CD14-positive monocyte (primary cell): Measurements from ENCODE around the gene SLC26A9. TPM values are rescaled to one million over a fixed set of nuclear protein-coding genes. Genes with fewer than 3 reads are reported as not detected.

Experiments used
- DNase-seq, 3 donors: peaks; one replicate each; pipeline ENCODE4 v3.0.0-alpha.2; 2011 to 2022
- H2AFZ ChIP-seq: 2 replicates; pipeline ENCODE4 v1.6.0; 2012; ENCODE audit warnings: mild to moderate bottlenecking, low read depth, low read length, inconsistent platforms; ENCODE audit not compliant: insufficient read depth, poor library complexity, severe bottlenecking
- H3K27ac ChIP-seq, 2 donors: 1 replicate in 1 of 2; 2 replicates in 1 of 2; pipeline ENCODE4 v1.5.1; 2012 to 2013; ENCODE audit warnings: low read length in 2 of 2, control low read depth in 1 of 2, inconsistent platforms in 1 of 2, low read depth in 1 of 2, mild to moderate bottlenecking in 1 of 2
- H3K27me3 ChIP-seq, 2 donors: one replicate each; pipeline versions ENCODE4 v1.6.0 to v1.6.1; 2011 to 2013; ENCODE audit warnings: low read length in 2 of 2; ENCODE audit not compliant: control insufficient read depth in 2 of 2, insufficient read depth in 2 of 2
- H3K36me3 ChIP-seq, 2 donors: replicated peaks in 1 of 2; 1 replicate in 1 of 2; 2 replicates in 1 of 2; pipeline versions ENCODE4 v1.5.1 to v1.6.1; 2012 to 2013; ENCODE audit warnings: low read length in 2 of 2, control low read depth in 1 of 2, inconsistent platforms in 1 of 2, mild to moderate bottlenecking in 1 of 2; ENCODE audit not compliant: insufficient read depth in 2 of 2, control insufficient read depth in 1 of 2
- H3K4me1 ChIP-seq, 2 donors: 1 replicate in 1 of 2; 2 replicates in 1 of 2; pipeline versions ENCODE4 v1.5.1 to v1.6.1; 2012 to 2013; ENCODE audit warnings: low read length in 2 of 2, control low read depth in 1 of 2, inconsistent platforms in 1 of 2, mild to moderate bottlenecking in 1 of 2, moderate library complexity in 1 of 2; ENCODE audit not compliant: insufficient read depth in 2 of 2, control insufficient read depth in 1 of 2
- H3K4me2 ChIP-seq: replicated peaks from 2 replicates; pipeline ENCODE3; 2012; ENCODE audit warnings: low read length, moderate library complexity, mild to moderate bottlenecking; ENCODE audit not compliant: poor library complexity, severe bottlenecking; ENCODE audit errors: extremely low read depth
- H3K4me3 ChIP-seq, 3 experiments: fragments of 200-600 bp in 1 of 3; sonication (generic) in 1 of 3; replicated peaks in 1 of 3; 1 replicate in 2 of 3; 2 replicates in 1 of 3; pipeline ENCODE4 v1.5.1; 2011 to 2013; ENCODE audit warnings: low read length in 3 of 3, mild to moderate bottlenecking in 3 of 3, control low read depth in 2 of 3, low read depth in 2 of 3, inconsistent platforms in 1 of 3, moderate library complexity in 1 of 3
- H3K79me2 ChIP-seq: 2 replicates; pipeline ENCODE4 v1.6.0; 2012; ENCODE audit warnings: mild to moderate bottlenecking, control low read depth, inconsistent platforms, low read length, moderate library complexity; ENCODE audit not compliant: insufficient read depth
- H3K9ac ChIP-seq: 2 replicates; pipeline ENCODE4 v1.6.0; 2017; ENCODE audit warnings: low read length, mild to moderate bottlenecking; ENCODE audit not compliant: insufficient read depth, poor library complexity, severe bottlenecking
- H3K9me3 ChIP-seq, 2 donors: replicated peaks in 1 of 2; 1 replicate in 1 of 2; 2 replicates in 1 of 2; pipeline versions ENCODE4 v1.5.1 to v1.6.1; 2012 to 2013; ENCODE audit warnings: low read length in 2 of 2, control low read depth in 1 of 2; ENCODE audit not compliant: control insufficient read depth in 1 of 2, insufficient read depth in 1 of 2
- H4K20me1 ChIP-seq: 2 replicates; pipeline ENCODE4 v1.6.0; 2012; ENCODE audit warnings: mild to moderate bottlenecking, low read length, control low read depth, moderate library complexity; ENCODE audit not compliant: insufficient read depth
- H3K27ac Mint-ChIP-seq, 7 donors: one replicate each; pipeline ENCODE4 v1.8.0; 2020; ENCODE audit warnings: mild to moderate bottlenecking in 7 of 7, mixed read lengths in 7 of 7, moderate library complexity in 6 of 7, inconsistent platforms in 2 of 7
- H3K27me3 Mint-ChIP-seq, 3 donors: one replicate each; pipeline ENCODE4 v1.8.0; 2021 to 2022; ENCODE audit warnings: low read depth in 3 of 3, mild to moderate bottlenecking in 3 of 3, mixed read lengths in 3 of 3, moderate library complexity in 3 of 3, inconsistent platforms in 1 of 3
- H3K36me3 Mint-ChIP-seq, 2 donors: one replicate each; pipeline ENCODE4 v1.8.0; 2020; ENCODE audit warnings: mixed read lengths in 2 of 2, inconsistent platforms in 1 of 2, mild to moderate bottlenecking in 1 of 2
- H3K4me1 Mint-ChIP-seq: one replicate; pipeline ENCODE4 v1.8.0; 2020; ENCODE audit warnings: mild to moderate bottlenecking, mixed read lengths
- H3K4me3 Mint-ChIP-seq, 2 donors: one replicate each; pipeline ENCODE4 v1.8.0; 2020; ENCODE audit warnings: mild to moderate bottlenecking in 2 of 2, mixed read lengths in 2 of 2, moderate library complexity in 1 of 2
- H3K9me3 Mint-ChIP-seq, 7 donors: one replicate each; pipeline ENCODE4 v1.8.0; 2020 to 2022; ENCODE audit warnings: mixed read lengths in 7 of 7, mild to moderate bottlenecking in 6 of 7, moderate library complexity in 6 of 7, inconsistent platforms in 2 of 7
- CTCF ChIP-seq: fragments of 200-600 bp; IDR thresholded peaks from one replicate; pipeline ENCODE4 v1.8.0; 2022; ENCODE audit warnings: antibody characterized with exemption, mild to moderate bottlenecking
- WGBS: methylation state at CpG from one replicate; pipeline ENCODE4 v1.1.5; 2013; ENCODE audit warnings: missing lambda C conversion rate; ENCODE audit not compliant: insufficient coverage; 5-methylcytosine and 5-hydroxymethylcytosine counted together
- intact Hi-C, 2 donors: fragments of 100-400 bp; cut with micrococcal nuclease; formaldehyde crosslinking; loops; one replicate each; pipeline versions ENCODE4 v1.15.0 to v1.15.1; 2023
- polyA plus RNA-seq, 3 donors: library from polyadenylated mRNA; depleted of rRNA in 1 of 3; unstranded in 2 of 3; stranded (reverse) in 1 of 3; fragments of 300-500 nt in 2 of 3; fragments of >200 nt in 1 of 3; fragmentation: Illumina TruSeq in 2 of 3; gene quantifications; 1 replicate in 2 of 3; 2 replicates in 1 of 3; pipeline ENCODE4 v1.2.3, GENCODE V29; 2012 to 2021

The SLC26A9 gene
- polyA plus RNA-seq, 3 donors: 0.04 TPM; not detected in 2

- H3K36me3 Mint-ChIP-seq: no peaks in the 10 kb centered on the region
- H3K4me1 Mint-ChIP-seq: peaks cover 9% of the 10 kb centered on the region
- intact Hi-C loops: no loop called here
- TF ChIP-seq CTCF: no peak
- H3K4me3 Mint-ChIP-seq: no peak overlapping the region
- H3K9me3 Mint-ChIP-seq: peaks cover 0 to 3% (median 0%) of the 10 kb centered on the region in 7 donors
- Histone ChIP-seq H3K9ac (no peak overlapping the region), H2AFZ (no peak overlapping the region), H3K4me2 (no peak overlapping the region), H3K79me2 (no peaks in the 10 kb centered on the region), H3K9me3 (no peaks in the 10 kb centered on the region), H3K4me3 (no peak overlapping the region), H3K27me3 (peaks cover 0 to 2% of the 10 kb centered on the region in 2 donors), H4K20me1 (no peaks in the 10 kb centered on the region), H3K27ac (no peak overlapping the region), H3K4me1 (peaks cover 0 to 29% of the 10 kb centered on the region in 2 donors), H3K36me3 (no peaks in the 10 kb centered on the region)
- DNase-seq: no peak
- WGBS: no CpG with 5 or more reads among the region's 5 CpGs
- H3K27me3 Mint-ChIP-seq: peaks cover 11 to 39% (median 15%) of the 10 kb centered on the region in 3 donors
- peak overlapping the region in 1 of 7 donors; percentile 50 for H3K27ac Mint-ChIP-seq
Observed at GRCh38 chr1:205940710-205941109, 2.5 kb downstream of the SLC26A9 start.

GRCh38 chr1:205939690-205940330 is 3.4 kb downstream of the SLC26A9 start:
- H3K4me3 Mint-ChIP-seq: no peak overlapping the region
- peaks cover 0 to 3% (median 0%) of the 10 kb centered on the region in 7 donors for H3K9me3 Mint-ChIP-seq
- no peak overlapping the region for H3K27ac ChIP-seq
- H3K4me2 ChIP-seq: no peak overlapping the region
- H3K27me3 Mint-ChIP-seq: peaks cover 9 to 39% (median 15%) of the 10 kb centered on the region in 3 donors
- no CpG with 5 or more reads among the region's 7 CpGs for WGBS
- H3K27me3 ChIP-seq: peaks cover 0 to 2% of the 10 kb centered on the region in 2 donors
- peak; percentile 15 for TF ChIP-seq CTCF
- H3K4me1 ChIP-seq: peaks cover 0 to 38% of the 10 kb centered on the region in 2 donors
- H3K79me2 ChIP-seq: no peaks in the 10 kb centered on the region
- no peaks in the 10 kb centered on the region for H3K36me3 ChIP-seq
- H3K27ac Mint-ChIP-seq: no peak overlapping the region
- no peaks in the 10 kb centered on the region for H3K36me3 Mint-ChIP-seq
- no peak overlapping the region for H3K4me3 ChIP-seq
- H3K9ac ChIP-seq: no peak overlapping the region
- no peaks in the 10 kb centered on the region for H3K9me3 ChIP-seq
- H4K20me1 ChIP-seq: no peaks in the 10 kb centered on the region
- H2AFZ ChIP-seq: no peak overlapping the region
- intact Hi-C loops: no loop called here
- peaks cover 10% of the 10 kb centered on the region for H3K4me1 Mint-ChIP-seq
- no peak for DNase-seq
